Measurements from ENCODE around the gene TSLP. TPM values are rescaled to one million over a fixed set of nuclear protein-coding genes. Genes with fewer than 3 reads are reported as not detected.

TSLP gene
- total and polyA plus RNA-seq, 9 of the 15 experiments (the other 6 are each of a cell fraction or from before 2014, with no cell fraction given): 0.09 to 2.8 (median 1.2) TPM

GRCh38 chr5:111083323-111083722 lies 11.8 kb downstream of the TSLP start (continued):
- TF ChIP-seq MGA (IDR thresholded peaks at IDR 0.05): peak; percentile 24; the same call in 1 of the 2 replicates
- TF ChIP-seq MAFF (IDR thresholded peaks at IDR 0.05; ENCODE audit: low read length): no peak
- TF ChIP-seq CBFA2T2 (conservative IDR thresholded peaks at IDR 0.05): peak; percentile 54
- TF ChIP-seq ZNF318 (IDR thresholded peaks at IDR 0.05; ENCODE audit: borderline replicate concordance in 1 of 2, low read depth in 1 of 2): 0 out of 4 replicates have a peak, but pooled peaks of 1 of the 2 experiments have one; percentile 34
- TF ChIP-seq ZC3H11A (IDR thresholded peaks at IDR 0.05; ENCODE audit: low read depth, low read length): no peak
